B cell (primary cell): Measurements from ENCODE around the gene CD300LD. TPM values are rescaled to one million over a fixed set of nuclear protein-coding genes. Genes with fewer than 3 reads are reported as not detected.

Experiments
- ATAC-seq: fragments of 200-7000 bp; cut with Tn5 transposase; one replicate; pipeline ENCODE4 v1.10.0; 2021; ENCODE audit warnings: low read depth, mild to moderate bottlenecking, moderate number of reproducible peaks, moderate library complexity
- CTCF ChIA-PET: fragments of 350-600 bp; sonication (Branson Sonifier 250); formaldehyde crosslinking; loops from one replicate; lab custom pipeline; 2021; ENCODE audit warnings: antibody characterized with exemption, inconsistent platforms; lab: Charles Lee
- POLR2A ChIA-PET: fragments of 350-600 bp; sonication (Branson Sonifier 250); formaldehyde crosslinking; loops from one replicate; lab custom pipeline; 2021; ENCODE audit warnings: antibody characterized with exemption; lab: Charles Lee
- DNase-seq: peaks from one replicate; pipeline ENCODE4 v3.0.0; 2013
- H2AFZ ChIP-seq: 2 replicates; pipeline ENCODE4 v1.6.1; 2012; ENCODE audit warnings: mild to moderate bottlenecking, low read depth, low read length; ENCODE audit not compliant: insufficient read depth, poor library complexity, severe bottlenecking
- H3K27ac ChIP-seq, 2 donors: 1 replicate in 1 of 2; 2 replicates in 1 of 2; pipeline ENCODE4 v1.5.1; 2012 to 2013; ENCODE audit warnings: low read length in 2 of 2, mild to moderate bottlenecking in 2 of 2, moderate library complexity in 1 of 2
- H3K27me3 ChIP-seq, 4 experiments: fragments of 200-600 bp in 1 of 4; sonication (generic) in 1 of 4; replicated peaks in 1 of 4; 1 replicate in 2 of 4; 2 replicates in 2 of 4; pipeline versions ENCODE4 v1.6.1 to v1.7.0; 2013 to 2016; ENCODE audit warnings: low read length in 3 of 4, mild to moderate bottlenecking in 2 of 4, mixed read lengths in 1 of 4, moderate library complexity in 1 of 4; ENCODE audit not compliant: insufficient read depth in 4 of 4, control insufficient read depth in 3 of 4; ENCODE audit errors: control extremely low read depth in 1 of 4
- H3K36me3 ChIP-seq, 2 experiments: replicated peaks in 1 of 2; 1 replicate in 1 of 2; 2 replicates in 1 of 2; pipeline versions ENCODE4 v1.6.1 to v1.7.1; 2013; ENCODE audit warnings: low read length in 1 of 2; ENCODE audit not compliant: insufficient read depth in 2 of 2, control insufficient read depth in 1 of 2; ENCODE audit errors: control extremely low read depth in 1 of 2, extremely low read depth in 1 of 2
- H3K4me1 ChIP-seq, 2 donors: fragments of 200-600 bp in 1 of 2; sonication (generic) in 1 of 2; 1 replicate in 1 of 2; 2 replicates in 1 of 2; pipeline versions ENCODE4 v1.5.1 to v1.6.1; 2013 to 2017; ENCODE audit warnings: low read length in 2 of 2; ENCODE audit not compliant: control insufficient read depth in 2 of 2, insufficient read depth in 2 of 2
- H3K4me2 ChIP-seq: replicated peaks from 2 replicates; pipeline ENCODE3; 2012; ENCODE audit warnings: mild to moderate bottlenecking, low read depth, low read length; ENCODE audit not compliant: poor library complexity, severe bottlenecking
- H3K4me3 ChIP-seq, 5 experiments: fragments of 200-600 bp in 1 of 5; sonication (generic) in 1 of 5; 1 replicate in 3 of 5; 2 replicates in 2 of 5; pipeline versions ENCODE4 v1.5.1 to v1.7.0; 2011 to 2016; ENCODE audit warnings: low read length in 4 of 5, mild to moderate bottlenecking in 4 of 5, low read depth in 2 of 5, control low read depth in 1 of 5, moderate library complexity in 1 of 5; ENCODE audit not compliant: insufficient read depth in 1 of 5; ENCODE audit errors: control extremely low read depth in 1 of 5, extremely low read depth in 1 of 5
- H3K79me2 ChIP-seq: fragments of 200-600 bp; sonication (generic); one replicate; pipeline ENCODE4 v1.6.0; 2016; ENCODE audit warnings: low read length; ENCODE audit not compliant: control insufficient read depth, insufficient read depth
- H3K9ac ChIP-seq: fragments of 200-600 bp; sonication (generic); 2 replicates; pipeline ENCODE4 v1.6.1; 2017; ENCODE audit warnings: mild to moderate bottlenecking, low read length, moderate library complexity
- H3K9me3 ChIP-seq, 3 donors: one replicate each; pipeline versions ENCODE4 v1.6.1 to v1.7.1; 2013; ENCODE audit warnings: low read length in 2 of 3; ENCODE audit not compliant: control insufficient read depth in 2 of 3, insufficient read depth in 1 of 3; ENCODE audit errors: control extremely low read depth in 1 of 3
- H4K20me1 ChIP-seq: 2 replicates; pipeline ENCODE4 v1.6.0; 2012; ENCODE audit warnings: mild to moderate bottlenecking, low read length; ENCODE audit not compliant: insufficient read depth, control insufficient read depth, poor library complexity, severe bottlenecking
- H3K27ac Mint-ChIP-seq: one replicate; pipeline ENCODE4 v1.8.0; 2021; ENCODE audit warnings: mixed read lengths
- H3K27me3 Mint-ChIP-seq: one replicate; pipeline ENCODE4 v1.8.0; 2021; ENCODE audit warnings: mixed read lengths
- H3K4me1 Mint-ChIP-seq: one replicate; pipeline ENCODE4 v1.8.0; 2021; ENCODE audit warnings: mixed read lengths
- H3K4me3 Mint-ChIP-seq: one replicate; pipeline ENCODE4 v1.8.0; 2021; ENCODE audit warnings: mixed read lengths
- H3K9me3 Mint-ChIP-seq: one replicate; pipeline ENCODE4 v1.8.0; 2022; ENCODE audit warnings: mixed read lengths; ENCODE audit not compliant: insufficient read depth
- EZH2 ChIP-seq: IDR thresholded peaks from 2 replicates; pipeline ENCODE4 v1.6.1; 2012; ENCODE audit warnings: borderline replicate concordance, low read depth, mild to moderate bottlenecking, moderate library complexity, low read length; ENCODE audit not compliant: insufficient read depth, poor library complexity, severe bottlenecking
- WGBS: methylation state at CpG from one replicate; pipeline ENCODE4 v1.1.5; 2013; ENCODE audit warnings: missing lambda C conversion rate; ENCODE audit not compliant: insufficient coverage; 5-methylcytosine and 5-hydroxymethylcytosine counted together
- intact Hi-C: fragments of 100-400 bp; cut with micrococcal nuclease; formaldehyde crosslinking; loops from one replicate; pipeline ENCODE4 v1.10.0; 2022
- polyA plus RNA-seq: library from polyadenylated mRNA; depleted of rRNA; stranded (reverse); fragments of >200 nt; gene quantifications from 2 replicates; pipeline ENCODE4 v1.2.3, GENCODE V29; 2012
- total RNA-seq, 2 donors: library from RNA; stranded (reverse); fragments of 120-200 nt in 1 of 2; gene quantifications; 1 replicate in 1 of 2; 2 replicates in 1 of 2; pipeline versions ENCODE4 v1.2.3 to v1.2.4, GENCODE V29; 2013 to 2022
- TF ChIP-seq, protein P1 (sequence below): fragments of 200-600 bp; IDR thresholded peaks from one replicate; pipeline ENCODE4 v1.8.0; 2022; ENCODE audit warnings: antibody characterized with exemption, mild to moderate bottlenecking

Gene CD300LD
- total and polyA plus RNA-seq, 2 donors (not counting 1 experiment from before 2014, with no cell fraction given): not detected

DNA sequence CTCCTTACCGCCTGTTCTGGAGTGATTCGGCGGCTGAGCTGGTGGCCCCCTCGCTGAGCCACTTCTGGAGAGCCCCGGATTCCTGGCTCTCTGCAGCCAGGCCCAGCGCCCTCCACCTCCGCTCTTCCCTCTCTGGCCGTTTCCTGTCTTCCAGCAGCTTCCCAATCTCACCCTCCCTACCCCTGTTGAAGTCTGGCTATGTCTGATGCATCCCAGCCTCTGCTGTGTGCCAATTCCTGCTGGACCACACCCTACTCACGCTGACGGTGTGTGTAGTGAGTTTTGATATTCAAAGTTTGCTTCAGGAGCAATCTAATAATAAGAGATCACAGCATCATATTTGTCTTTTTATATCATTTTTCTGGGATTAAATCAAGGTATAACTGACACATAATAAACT lies 9.4 kb downstream of the CD300LD start:
- no peak overlapping the region for H3K4me2 ChIP-seq
- H3K9me3 ChIP-seq: peaks cover 0 to 11% (median 4%) of the 10 kb centered on the region in 3 donors
- Mint-ChIP-seq H3K27ac (no peak overlapping the region), H3K27me3 (peaks cover 29% of the 10 kb centered on the region), H3K9me3 (no peaks in the 10 kb centered on the region), H3K4me1 (no peaks in the 10 kb centered on the region), H3K4me3 (no peak overlapping the region)
- intact Hi-C loops: no loop called here
- no peaks in the 10 kb centered on the region for H3K27me3 ChIP-seq
- CTCF ChIA-PET: no interaction called here
- no peaks in the 10 kb centered on the region for H4K20me1 ChIP-seq
- no peak overlapping the region for H3K9ac ChIP-seq
- H3K36me3 ChIP-seq: no peaks in the 10 kb centered on the region
- H3K27ac ChIP-seq: no peak overlapping the region
- ATAC-seq (no peak), DNase-seq (no peak)
- H3K4me3 ChIP-seq: no peak overlapping the region
- 100% methylated on average over 7 of the region's 10 CpGs for WGBS
- peaks cover 0 to 5% of the 10 kb centered on the region in 2 donors for H3K4me1 ChIP-seq
- H3K79me2 ChIP-seq: no peaks in the 10 kb centered on the region
- TF ChIP-seq EZH2: no peak
- TF ChIP-seq, protein P1, sequence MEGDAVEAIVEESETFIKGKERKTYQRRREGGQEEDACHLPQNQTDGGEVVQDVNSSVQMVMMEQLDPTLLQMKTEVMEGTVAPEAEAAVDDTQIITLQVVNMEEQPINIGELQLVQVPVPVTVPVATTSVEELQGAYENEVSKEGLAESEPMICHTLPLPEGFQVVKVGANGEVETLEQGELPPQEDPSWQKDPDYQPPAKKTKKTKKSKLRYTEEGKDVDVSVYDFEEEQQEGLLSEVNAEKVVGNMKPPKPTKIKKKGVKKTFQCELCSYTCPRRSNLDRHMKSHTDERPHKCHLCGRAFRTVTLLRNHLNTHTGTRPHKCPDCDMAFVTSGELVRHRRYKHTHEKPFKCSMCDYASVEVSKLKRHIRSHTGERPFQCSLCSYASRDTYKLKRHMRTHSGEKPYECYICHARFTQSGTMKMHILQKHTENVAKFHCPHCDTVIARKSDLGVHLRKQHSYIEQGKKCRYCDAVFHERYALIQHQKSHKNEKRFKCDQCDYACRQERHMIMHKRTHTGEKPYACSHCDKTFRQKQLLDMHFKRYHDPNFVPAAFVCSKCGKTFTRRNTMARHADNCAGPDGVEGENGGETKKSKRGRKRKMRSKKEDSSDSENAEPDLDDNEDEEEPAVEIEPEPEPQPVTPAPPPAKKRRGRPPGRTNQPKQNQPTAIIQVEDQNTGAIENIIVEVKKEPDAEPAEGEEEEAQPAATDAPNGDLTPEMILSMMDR: no peak
- POLR2A ChIA-PET: no interaction called here
- no peak overlapping the region for H2AFZ ChIP-seq

DNA sequence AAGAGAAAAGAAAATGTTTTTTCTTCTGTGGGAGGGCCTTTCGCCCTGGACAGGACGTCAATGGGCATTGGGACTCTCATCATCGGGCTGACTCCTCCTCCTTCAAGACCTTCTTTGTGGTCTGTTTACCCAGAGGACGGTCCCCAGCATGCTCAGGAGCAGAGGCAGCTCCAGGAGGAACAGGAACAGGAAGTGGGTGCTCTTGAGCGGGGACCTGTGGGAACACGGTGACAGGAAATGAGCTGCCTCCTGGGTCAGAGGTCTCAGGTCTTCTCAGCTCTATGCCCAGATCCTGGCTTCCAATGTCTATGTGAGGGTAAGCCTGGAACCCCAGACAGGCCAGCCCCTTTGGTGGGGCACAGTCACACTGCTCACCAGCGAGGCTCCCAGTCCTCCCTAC lies 12.2 kb downstream of the CD300LD start:
- peaks cover 28% of the 10 kb centered on the region for H3K27me3 Mint-ChIP-seq
- peak overlapping the region; percentile 38 for H2AFZ ChIP-seq
- H3K4me3 Mint-ChIP-seq: no peak overlapping the region

More for the DNA sequence above, 12.2 kb downstream of the CD300LD start:
- H3K9me3 ChIP-seq: peaks cover 0 to 11% (median 4%) of the 10 kb centered on the region in 3 donors
- peaks cover 2% of the 10 kb centered on the region for H3K4me1 Mint-ChIP-seq
- H3K9ac ChIP-seq: no peak overlapping the region
- H3K4me1 ChIP-seq: peaks cover 0 to 5% of the 10 kb centered on the region in 2 donors
- ATAC-seq: no peak
- no peaks in the 10 kb centered on the region for H3K36me3 ChIP-seq
- TF ChIP-seq, protein P1: no peak
- no peak for TF ChIP-seq EZH2
- H3K27ac ChIP-seq: no peak overlapping the region
- no peaks in the 10 kb centered on the region for H3K79me2 ChIP-seq
- no peak overlapping the region for H3K27ac Mint-ChIP-seq
- peak overlapping the region; percentile 11 for H3K4me2 ChIP-seq
- H3K9me3 Mint-ChIP-seq: no peaks in the 10 kb centered on the region
- H3K27me3 ChIP-seq: peaks cover 0 to 2% (median 1%) of the 10 kb centered on the region in 4 experiments
- H4K20me1 ChIP-seq: no peaks in the 10 kb centered on the region
- POLR2A ChIA-PET: no interaction called here
- DNase-seq: no peak
- WGBS: 27% methylated on average over 7 of the region's 7 CpGs
- CTCF ChIA-PET: no interaction called here
- no peak overlapping the region for H3K4me3 ChIP-seq
- intact Hi-C loops: no loop called here
